Adipose tissue (tissue), 3 donors: ENCODE results near the gene RFTN1. TPM values are rescaled to one million over a fixed set of nuclear protein-coding genes. Genes with fewer than 3 reads are reported as not detected.

Experiments used
- H3K27ac ChIP-seq: one replicate; pipeline ENCODE4 v1.5.1; 2013; ENCODE audit warnings: low read depth, low read length
- WGBS, 3 donors: extraction: QIAGEN DNeasy Blood & Tissue Kit; methylation state at CpG; one replicate each; pipeline ENCODE4 v1.1.7; 2013; 5-methylcytosine and 5-hydroxymethylcytosine counted together
- polyA plus RNA-seq, 3 donors: library from polyadenylated mRNA; stranded (reverse); fragments of 200-250 nt; gene quantifications; one replicate each; pipeline ENCODE4 v1.2.3, GENCODE V29; 2013
- donor health status: healthy with polysubstance abuse.
- donor health status: Bipolar disorder and iron deficiency.
- donor health status: healthy.

The RFTN1 gene
- polyA plus RNA-seq, 3 donors: 5.7 to 46.0 (median 44.4) TPM

DNA sequence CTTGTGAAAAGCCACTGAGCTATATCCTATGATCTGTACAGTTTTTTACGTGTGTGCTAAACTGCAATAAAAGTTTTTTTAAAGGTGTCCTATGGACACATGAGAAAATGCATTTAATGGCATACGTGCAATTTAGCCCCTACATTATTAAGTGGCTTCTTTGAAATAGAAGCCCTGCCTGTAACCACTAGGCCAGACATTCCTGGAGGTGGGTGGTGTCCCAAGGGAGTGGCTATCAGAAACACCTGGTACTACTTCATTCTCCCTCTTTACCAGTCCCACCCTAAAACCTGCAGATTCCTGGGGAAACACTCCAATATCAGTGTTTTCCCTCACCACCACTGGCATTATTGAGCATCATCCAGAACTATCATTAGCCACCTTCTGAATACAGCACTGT is 148.5 kb downstream of the RFTN1 start:
- WGBS, 3 donors: 76 to 98% (median 81%) methylated on average over 2 of the region's 2 CpGs
- H3K27ac ChIP-seq: no peak overlapping the region

DNA sequence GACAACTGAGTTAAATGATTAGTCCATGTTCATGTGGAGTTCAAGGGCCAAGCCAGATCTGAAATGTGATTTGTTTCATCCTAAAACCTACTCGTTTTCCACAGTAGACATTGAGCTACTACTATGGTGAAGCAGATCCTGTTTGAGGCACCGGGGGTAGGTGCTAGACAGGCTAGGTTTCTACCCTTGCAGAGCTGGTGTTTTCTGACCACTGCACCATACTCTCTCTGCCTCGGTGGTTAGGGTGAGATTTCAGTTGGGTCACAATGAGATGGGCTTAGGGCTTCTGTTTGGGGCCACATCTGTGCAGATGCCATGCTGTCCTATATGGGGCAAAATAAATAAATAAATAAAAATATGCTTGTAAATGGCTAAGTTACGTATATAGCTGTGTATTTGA is 149.2 kb downstream of the RFTN1 start:
- 66 to 92% (median 90%) methylated on average over 4 of the region's 4 CpGs for WGBS, 3 donors

DNA sequence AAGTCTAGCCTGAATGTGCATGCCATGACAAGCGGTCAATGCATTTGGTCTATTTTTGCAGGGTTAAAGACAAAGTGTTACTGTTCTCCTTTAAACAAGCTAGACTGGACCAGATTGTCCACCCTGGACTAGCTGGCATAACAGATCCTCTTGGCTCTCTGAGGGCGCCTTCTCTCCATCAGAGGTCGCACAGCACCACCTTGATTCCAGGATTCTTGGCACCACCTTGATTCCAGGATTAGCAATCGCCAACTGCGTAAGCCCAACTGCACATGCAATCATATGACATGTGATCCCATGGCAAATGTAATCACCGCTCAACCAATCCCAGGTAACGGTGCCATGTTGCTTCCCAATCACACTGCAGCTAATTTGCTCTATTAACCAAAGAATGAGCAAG is 149.9 kb downstream of the RFTN1 start:
- WGBS, 3 donors: 96 to 98% (median 98%) methylated on average over 7 of the region's 7 CpGs
- no peak overlapping the region for H3K27ac ChIP-seq

More for the DNA sequence above, 149.2 kb downstream of the RFTN1 start:
- H3K27ac ChIP-seq: no peak overlapping the region

DNA sequence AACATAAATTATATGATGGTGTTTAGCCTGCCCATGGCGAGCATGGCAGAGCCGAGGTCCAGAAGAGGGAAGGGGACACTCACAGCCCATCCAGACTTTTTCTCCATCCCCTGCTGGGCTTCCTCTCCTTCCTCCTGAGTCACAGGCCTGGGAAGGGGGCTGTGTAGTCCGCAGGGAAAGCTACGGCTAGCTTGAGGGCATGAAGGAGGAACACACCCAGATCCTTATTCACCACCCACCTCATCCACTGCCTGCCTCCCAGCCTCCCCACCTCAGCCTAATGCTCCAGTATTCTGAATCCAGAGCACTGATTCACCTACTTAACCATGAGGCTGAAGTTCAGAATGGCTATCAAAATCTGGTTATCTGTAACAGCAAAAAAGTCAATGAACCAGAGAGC is 150.7 kb downstream of the RFTN1 start:
- no peak overlapping the region for H3K27ac ChIP-seq
- WGBS, 3 donors: 76 to 96% (median 94%) methylated on average over 4 of the region's 4 CpGs

DNA sequence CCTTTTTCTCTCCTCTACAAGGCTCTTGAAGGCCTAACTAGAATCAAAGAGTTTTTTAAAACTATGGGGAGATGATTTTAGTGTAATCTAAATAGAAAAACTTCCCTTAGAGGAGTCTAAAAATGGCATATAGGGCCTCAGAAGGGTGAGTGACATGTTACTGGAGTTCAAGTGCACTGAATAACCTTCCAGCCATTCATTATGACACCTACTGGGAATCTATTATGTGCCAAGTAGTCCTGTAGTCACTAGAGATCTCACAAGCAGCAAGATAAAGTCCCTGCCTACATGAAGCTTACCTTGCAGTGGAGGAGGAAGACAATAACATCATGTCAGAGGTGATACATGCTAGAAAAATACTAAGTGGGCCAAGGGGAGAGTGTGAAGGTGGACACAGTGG is 152.4 kb downstream of the RFTN1 start:
- H3K27ac ChIP-seq: no peak overlapping the region

- WGBS, 3 donors: 39 to 71% (median 49%) methylated on average over 4 of the region's 4 CpGs
- H3K27ac ChIP-seq: no peak overlapping the region
These were observed 154.2 kb downstream of the RFTN1 start for GRCh38 chr3:16359331-16359730.

GRCh38 chr3:16358336-16358735 is 155.2 kb downstream of the RFTN1 start:
- WGBS, 3 donors: 71 to 85% (median 76%) methylated on average over 3 of the region's 3 CpGs

DNA sequence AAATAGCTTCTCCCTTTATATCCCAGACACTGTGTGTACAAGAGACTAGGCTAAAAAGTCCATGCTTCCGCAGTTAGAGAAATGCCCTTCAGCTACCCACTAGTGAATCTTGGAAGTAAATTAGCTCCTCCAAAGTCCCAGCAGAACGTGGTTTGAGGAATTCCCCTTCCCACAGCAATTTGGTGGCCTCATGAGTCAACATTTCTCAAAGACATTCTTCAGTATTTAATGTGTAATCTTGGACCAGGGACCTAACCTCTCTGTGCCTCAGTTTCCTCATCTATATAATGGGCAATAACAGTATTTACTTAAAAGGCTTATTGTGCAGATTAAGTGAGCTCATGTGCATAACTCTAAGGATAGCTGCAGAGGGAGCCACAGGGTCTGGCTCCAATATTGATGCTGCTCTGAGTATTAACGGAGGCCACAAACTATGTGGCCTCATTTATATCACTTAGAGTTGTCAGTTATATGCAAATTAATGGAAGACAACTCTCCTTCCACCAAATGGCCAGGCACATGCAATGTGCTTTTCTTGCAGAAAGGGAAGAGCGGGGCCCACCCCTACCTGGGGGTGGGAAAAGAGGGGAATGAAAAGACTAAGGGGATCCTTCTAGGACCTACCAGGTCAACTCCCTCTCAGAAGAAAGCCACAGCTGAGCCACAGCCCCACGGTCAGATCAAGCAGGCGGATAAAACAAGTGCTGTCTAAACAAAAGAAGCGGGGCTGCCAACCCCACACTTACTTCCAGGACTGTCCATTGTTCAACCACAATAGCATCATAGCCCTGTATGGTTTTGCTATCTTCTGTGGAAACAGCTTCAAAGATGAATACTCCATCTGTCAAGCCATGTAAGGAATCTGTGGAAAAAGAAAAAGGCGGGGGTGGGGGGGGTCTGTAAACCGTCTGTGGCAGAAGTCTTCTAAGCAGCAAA is 156.0 kb downstream of the RFTN1 start:
- WGBS, 3 donors: 74 to 78% (median 75%) methylated on average over 9 of the region's 9 CpGs
- H3K27ac ChIP-seq: no peak overlapping the region

More at GRCh38 chr3:16358336-16358735, 155.2 kb downstream of the RFTN1 start:
- H3K27ac ChIP-seq: no peak overlapping the region

- WGBS, 3 donors: 91 to 95% (median 93%) methylated on average over 6 of the region's 6 CpGs
- H3K27ac ChIP-seq: no peak overlapping the region
These were observed 157.7 kb downstream of the RFTN1 start for GRCh38 chr3:16355828-16356227.

DNA sequence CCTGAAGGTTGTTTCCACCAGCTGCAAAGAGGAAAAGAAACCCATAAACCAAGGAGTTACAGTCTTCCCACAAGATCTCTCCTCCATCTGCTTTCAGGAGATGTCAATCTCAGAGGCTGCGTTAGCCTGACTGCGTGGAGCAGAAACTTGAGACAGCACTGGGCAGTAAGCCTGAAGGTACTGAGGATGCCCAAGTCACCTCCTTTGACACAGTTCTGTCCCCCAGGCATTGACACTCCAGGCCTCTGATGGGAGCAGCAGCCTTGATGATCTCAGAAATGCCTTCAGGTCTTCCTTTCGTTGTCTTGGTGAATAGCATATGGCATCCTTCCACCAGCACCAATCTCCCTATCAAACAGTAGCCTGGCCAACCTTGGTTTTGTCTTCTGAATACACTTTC is 159.2 kb downstream of the RFTN1 start:
- no peak overlapping the region for H3K27ac ChIP-seq
- WGBS, 3 donors: 90 to 97% (median 91%) methylated on average over 3 of the region's 3 CpGs

GRCh38 chr3:16352428-16352827 is 161.1 kb downstream of the RFTN1 start:
- no peak overlapping the region for H3K27ac ChIP-seq
- WGBS, 3 donors: 57 to 89% (median 87%) methylated on average over 2 of the region's 2 CpGs

DNA sequence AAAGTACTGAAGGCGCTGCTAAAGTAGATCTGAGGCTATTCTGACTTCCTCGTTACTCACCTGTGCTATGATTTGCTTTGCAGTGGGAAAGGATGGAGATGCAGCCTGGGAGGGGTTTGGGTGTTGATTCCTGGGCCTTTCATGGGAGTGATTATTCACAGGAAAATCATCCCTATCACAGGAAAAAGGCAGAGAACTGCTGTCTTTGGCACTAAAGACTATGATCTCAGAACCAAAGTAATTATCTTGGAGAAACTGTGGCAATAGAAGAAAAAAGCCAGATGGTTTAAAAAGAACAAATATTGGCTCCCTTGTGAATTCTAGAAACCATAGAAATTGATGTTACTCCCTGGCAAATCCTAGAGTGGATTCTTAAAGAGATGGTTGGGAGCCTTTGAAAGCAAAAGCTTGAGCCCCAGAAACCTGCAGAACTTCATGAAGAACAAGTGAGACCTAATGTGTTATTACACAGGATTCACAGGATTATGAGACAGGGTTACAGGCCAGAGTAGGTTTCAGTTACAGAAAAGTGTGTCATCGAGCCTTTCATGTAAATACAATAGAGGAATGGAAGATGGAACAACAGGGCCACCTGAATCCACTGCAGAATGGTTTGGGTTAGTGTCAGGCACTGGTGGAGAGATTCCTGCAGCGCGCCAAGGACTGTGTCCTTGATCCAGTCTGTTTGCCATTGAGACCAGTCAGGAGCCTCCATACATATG is 162.7 kb downstream of the RFTN1 start:
- H3K27ac ChIP-seq: no peak overlapping the region
- 92 to 94% (median 93%) methylated on average over 5 of the region's 5 CpGs for WGBS, 3 donors

DNA sequence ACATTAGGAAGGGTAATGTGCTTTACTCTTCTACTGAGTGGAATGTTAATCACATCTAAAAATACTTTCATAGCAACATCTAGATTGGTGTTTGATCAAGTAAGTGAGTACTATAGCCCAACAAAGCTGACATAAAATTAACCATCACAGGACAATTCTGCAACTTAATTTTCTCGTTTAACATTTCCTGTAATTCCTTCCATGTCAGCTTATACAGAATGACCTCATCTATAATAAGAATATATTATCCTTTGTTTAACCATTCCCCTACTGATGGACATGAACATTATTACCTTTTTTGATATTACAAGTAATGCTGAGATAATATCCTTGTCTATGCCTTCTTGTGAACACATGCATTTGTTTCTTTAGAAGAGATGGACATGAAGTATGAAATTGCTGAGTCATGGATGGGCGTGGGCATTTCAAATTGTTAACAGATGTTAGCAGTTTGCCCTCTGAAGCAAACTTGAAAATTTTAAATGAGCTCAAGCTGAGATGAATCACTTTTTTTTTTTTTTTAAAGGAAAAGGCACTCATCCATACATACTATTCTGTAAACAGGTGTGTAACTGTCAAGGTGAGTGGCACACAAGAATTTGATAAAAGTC is 163.4 kb downstream of the RFTN1 start:
- no peak overlapping the region for H3K27ac ChIP-seq
- WGBS, 3 donors: 26 to 55% (median 36%) methylated on average over 2 of the region's 2 CpGs

GRCh38 chr3:16347548-16347947 is 166.0 kb downstream of the RFTN1 start:
- 90 to 96% (median 90%) methylated on average over 4 of the region's 4 CpGs for whole genome bisulfite sequencing, 3 donors
- no peak overlapping the region for H3K27ac ChIP-seq

DNA sequence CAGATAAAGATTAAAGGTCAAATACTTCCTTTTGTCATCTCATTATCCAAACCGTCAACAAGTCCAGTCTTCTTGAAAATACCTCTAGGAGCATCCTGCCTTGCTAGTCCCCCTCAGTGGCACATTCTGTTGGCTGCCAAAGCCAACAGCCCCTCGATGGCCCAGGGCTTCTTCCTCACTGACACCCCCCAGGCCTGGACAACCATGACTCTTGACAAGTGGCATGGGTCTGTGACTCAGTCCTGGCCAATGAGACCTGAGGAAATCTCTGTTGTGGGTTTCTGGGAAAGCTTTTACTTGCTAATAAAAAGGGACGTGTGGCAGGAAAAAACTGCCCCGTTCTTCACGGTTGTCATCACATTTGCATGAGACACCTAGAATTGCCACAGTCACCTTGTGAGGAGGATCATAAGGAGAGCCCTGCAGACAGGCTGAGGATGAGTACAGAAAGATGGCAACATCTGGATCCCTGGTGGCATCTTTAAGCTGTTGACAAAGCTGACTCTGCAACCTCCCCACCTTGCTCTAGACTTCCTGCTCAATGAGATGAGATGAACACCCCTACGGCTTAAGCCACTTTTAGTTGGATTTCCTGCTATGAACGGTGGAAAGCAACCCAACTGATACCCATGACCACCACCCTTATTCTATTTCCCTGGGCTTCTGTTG is 167.0 kb downstream of the RFTN1 start:
- H3K27ac ChIP-seq: no peak overlapping the region
- 92 to 95% (median 94%) methylated on average over 7 of the region's 7 CpGs for WGBS, 3 donors

DNA sequence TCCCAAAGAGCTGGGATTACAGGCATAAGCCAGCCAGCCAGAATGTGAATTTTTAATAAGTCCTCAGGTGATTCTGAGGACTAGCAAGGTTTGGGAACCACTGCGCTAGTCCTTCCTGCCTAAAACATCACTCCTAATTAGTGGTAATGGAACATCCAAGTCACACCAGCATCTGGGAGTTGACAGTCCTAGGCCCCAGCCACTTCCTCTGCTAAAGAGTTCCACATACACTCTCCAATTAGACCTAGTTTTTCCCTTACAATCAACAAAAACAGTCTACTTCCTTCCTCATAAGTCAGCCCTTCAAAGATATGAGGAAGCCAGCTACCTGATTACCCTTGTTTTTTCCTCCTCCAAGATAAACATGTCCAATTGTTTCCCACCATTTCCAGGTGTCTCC is 170.4 kb downstream of the RFTN1 start:
- H3K27ac ChIP-seq: no peak overlapping the region
- 89 to 100% (median 97%) methylated on average over 1 of the region's 1 CpG for WGBS, 3 donors

GRCh38 chr3:16338999-16339398 is 174.5 kb downstream of the RFTN1 start:
- WGBS, 3 donors: 31 to 56% (median 42%) methylated on average over 1 of the region's 1 CpG
- H3K27ac ChIP-seq: no peak overlapping the region

DNA sequence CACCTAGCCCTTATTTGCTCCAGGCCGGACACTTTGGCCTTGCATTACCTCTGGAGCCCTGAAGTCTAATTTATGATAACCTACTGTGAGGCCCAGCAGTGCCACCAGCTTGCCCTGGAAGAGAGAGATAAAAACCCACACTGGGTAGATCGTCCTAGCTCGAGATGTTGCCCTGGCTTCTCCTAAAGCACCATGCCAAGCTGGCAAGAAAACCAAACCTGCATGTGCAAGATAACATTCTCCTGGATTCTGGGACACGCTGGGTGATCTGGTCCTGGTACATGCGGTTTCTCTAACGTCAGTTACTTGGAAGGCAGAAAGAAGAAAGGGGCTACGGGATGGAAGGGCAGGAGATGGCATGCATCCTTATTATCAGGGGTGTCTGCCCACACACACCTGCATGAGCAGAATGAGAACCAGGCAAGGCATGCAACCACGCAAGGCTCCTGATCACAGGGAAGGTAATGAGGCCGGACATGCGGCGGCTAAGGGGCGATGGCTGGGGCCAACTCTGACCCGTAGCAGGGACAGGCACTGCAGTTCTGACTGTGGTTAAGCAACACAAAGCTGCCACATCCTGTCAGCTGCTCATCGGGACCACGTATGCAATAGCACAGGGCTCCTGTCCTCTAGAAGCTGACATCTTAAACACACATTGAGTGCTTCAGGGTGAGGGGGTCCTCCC is 175.5 kb downstream of the RFTN1 start:
- 63 to 93% (median 63%) methylated on average over 15 of the region's 15 CpGs for WGBS, 3 donors
- no peak overlapping the region for H3K27ac ChIP-seq
